AG04450 (cell line): ENCODE data around the gene TBX3. TPM values are rescaled to one million over a fixed set of nuclear protein-coding genes. Genes with fewer than 3 reads are reported as not detected.

Experiments
- CTCF ChIA-PET: fragments of 300-600, 350-600 bp; formaldehyde crosslinking; extraction: SDS; loops from one replicate; lab custom pipeline; 2022; ENCODE audit warnings: antibody characterized with exemption, inconsistent platforms; lab: Charles Lee
- POLR2A ChIA-PET: fragments of 350-600 bp; formaldehyde crosslinking; extraction: SDS; loops from one replicate; lab custom pipeline; 2021; ENCODE audit warnings: antibody characterized with exemption, inconsistent platforms; lab: Yijun Ruan, JAX
- DNase-seq: peaks from one replicate; pipeline ENCODE4 v3.0.0-alpha.2; 2011; ENCODE audit warnings: low read depth, low spot score
- H3K27ac ChIP-seq: one replicate; pipeline ENCODE4 v1.5.1; 2012; ENCODE audit warnings: low read depth, low read length, control low read depth
- H3K27me3 ChIP-seq: one replicate; pipeline ENCODE4 v1.6.0; 2012; ENCODE audit warnings: low read length; ENCODE audit not compliant: control insufficient read depth, insufficient read depth
- H3K4me3 ChIP-seq: 2 replicates; pipeline ENCODE4 v1.5.1; 2011; ENCODE audit warnings: mild to moderate bottlenecking, low read depth, low read length, control low read depth
- H3K9me3 ChIP-seq: 2 replicates; pipeline ENCODE4 v1.5.1; 2012; ENCODE audit warnings: low read length; ENCODE audit not compliant: control insufficient read depth, insufficient read depth
- CTCF ChIP-seq: IDR thresholded peaks from 2 replicates; pipeline ENCODE4 v1.5.1; 2011; ENCODE audit warnings: low read depth, low read length, control low read depth, inconsistent platforms
- polyA plus RNA-seq: library from polyadenylated mRNA; depleted of rRNA; stranded (reverse); fragments of >200 nt; gene quantifications from 2 replicates; pipeline ENCODE4 v1.2.3, GENCODE V29; 2011

The TBX3 gene
- polyA plus RNA-seq, 1 experiment, result 54.8 TPM

DNA sequence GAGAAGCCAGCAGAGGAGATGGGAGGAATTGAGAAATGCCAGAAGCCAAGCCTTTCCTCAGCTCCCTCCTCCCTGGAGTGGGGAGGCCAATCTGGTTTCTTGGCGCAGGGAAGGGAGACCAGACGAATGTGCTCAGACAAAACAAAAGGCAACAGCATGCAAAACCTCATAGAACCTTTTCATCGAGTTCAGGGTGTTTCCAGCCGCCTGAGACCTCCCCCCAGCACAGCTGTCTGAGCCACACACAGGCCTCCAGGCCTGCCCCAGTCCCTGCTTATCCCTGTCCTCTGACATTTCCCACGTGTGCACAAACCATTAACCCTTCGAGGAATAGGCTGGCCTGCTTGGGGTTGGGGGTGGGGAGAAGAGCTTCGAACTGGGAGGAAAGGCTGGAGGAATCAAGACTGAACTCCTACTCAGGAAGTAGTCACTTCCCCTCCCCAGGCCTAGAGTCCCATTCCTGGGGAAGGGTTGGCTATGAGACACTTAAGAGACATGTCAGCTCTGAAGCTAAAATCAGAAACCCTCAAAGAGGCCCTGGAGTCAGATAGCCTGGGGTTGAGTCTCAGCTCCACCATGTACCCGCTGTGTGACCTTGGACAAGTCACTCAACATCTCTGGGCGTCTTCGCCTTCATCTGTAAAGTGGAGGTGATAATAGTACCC lies 10.7 kb downstream of the TBX3 start:
- Histone ChIP-seq H3K27me3 (no peaks in the 10 kb centered on the region), H3K4me3 (peak overlapping the region; percentile 59), H3K9me3 (no peaks in the 10 kb centered on the region; the same call in 1 of the 2 replicates), H3K27ac (peak overlapping the region; percentile 93)
- TF ChIP-seq CTCF, result no peak
- ChIA-PET POLR2A (interaction anchor here (0.5 to 6.6 kb wide), 10 partner anchors 11 to 1603 kb away, joined by 3 to 138 read pairs (median 5); partner anchors contain the start of gene TBX3), CTCF (interaction anchor here (0.6 to 3.1 kb wide), 7 partner anchors 11 to 1244 kb away, joined by 3 to 9 read pairs (median 3); no protein-coding TSS in a partner anchor)
- peak; percentile 87 for DNase-seq

GRCh38 chr12:114672817-114673168 lies 11.2 kb downstream of the TBX3 start:
- DNase-seq, result no peak
- H3K27me3 ChIP-seq, result no peaks in the 10 kb centered on the region
- ChIA-PET CTCF (interaction anchor here (1.1 to 3.1 kb wide), 5 partner anchors 10 to 692 kb away, joined by 3 to 9 read pairs (median 4); no protein-coding TSS in a partner anchor), POLR2A (interaction anchor here (0.6 to 6.6 kb wide), 8 partner anchors 8 to 681 kb away, joined by 3 to 138 read pairs (median 5); partner anchors contain the start of gene TBX3)
- TF ChIP-seq CTCF, result no peak
- H3K27ac ChIP-seq, result peak overlapping the region; percentile 93
- peak overlapping the region; percentile 59 for H3K4me3 ChIP-seq
- H3K9me3 ChIP-seq, result no peaks in the 10 kb centered on the region; the same call in 1 of the 2 replicates

DNA sequence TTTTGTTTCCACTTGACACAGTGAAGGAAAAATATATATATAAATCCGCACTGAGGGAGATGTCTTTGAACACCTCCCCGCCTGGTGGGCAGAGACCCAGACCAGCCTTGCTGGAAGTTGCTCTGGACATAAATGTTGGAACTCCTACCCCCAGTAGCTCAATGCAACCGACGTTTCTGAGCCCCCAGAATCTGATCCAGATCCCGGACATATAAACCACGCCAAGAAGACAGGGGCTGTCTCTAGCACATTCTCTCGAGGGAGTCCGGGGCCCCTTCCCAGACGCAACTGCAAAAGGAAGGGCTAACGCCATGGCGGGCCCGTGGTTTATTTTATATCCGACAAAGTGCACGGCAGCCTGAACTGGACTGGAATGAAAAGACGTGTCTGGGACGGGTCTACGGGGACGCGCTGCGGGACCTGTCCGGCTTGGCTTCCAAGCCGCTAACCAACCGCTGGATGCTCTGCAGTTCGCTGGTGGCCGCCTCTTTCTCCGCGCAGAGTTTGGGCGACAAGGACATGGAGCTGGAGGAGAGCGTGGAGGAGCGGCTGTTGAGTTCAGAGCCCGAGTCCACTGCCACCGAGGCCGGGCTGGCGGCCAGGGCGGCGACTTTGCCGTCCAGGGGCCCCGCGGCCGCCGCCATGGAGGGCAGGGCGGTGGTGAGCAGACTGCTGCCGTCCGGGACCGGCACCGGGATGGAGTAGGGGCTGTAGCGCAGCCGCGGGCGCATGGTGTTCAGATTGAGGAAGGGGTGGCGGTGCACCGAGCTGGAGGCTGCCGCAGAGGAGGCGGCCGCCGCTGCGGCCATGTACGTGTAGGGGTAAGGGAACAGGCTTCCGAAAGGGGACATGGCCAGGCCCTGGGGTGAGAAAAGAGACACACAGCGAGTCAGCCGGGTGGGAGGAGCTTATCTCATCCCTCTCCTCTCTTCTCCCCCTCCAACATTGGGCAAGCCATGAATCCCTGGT lies 12.2 kb downstream of the TBX3 start:
- no peak for DNase-seq
- Histone ChIP-seq H3K9me3 (peaks cover 6% of the 10 kb centered on the region; the same call in 1 of the 2 replicates), H3K4me3 (peak overlapping the region; percentile 59), H3K27ac (peak overlapping the region; percentile 81), H3K27me3 (no peaks in the 10 kb centered on the region)
- ChIA-PET POLR2A (interaction anchor here (0.6 to 6.6 kb wide), 4 partner anchors 9 to 324 kb away, joined by 3 to 138 read pairs (median 6); partner anchors contain the start of gene TBX3), CTCF (interaction anchor here (0.6 to 3.3 kb wide), 8 partner anchors 9 to 1068 kb away, joined by 3 to 12 read pairs (median 4); partner anchors contain the start of gene TBX3)
- TF ChIP-seq CTCF, result no peak

DNA sequence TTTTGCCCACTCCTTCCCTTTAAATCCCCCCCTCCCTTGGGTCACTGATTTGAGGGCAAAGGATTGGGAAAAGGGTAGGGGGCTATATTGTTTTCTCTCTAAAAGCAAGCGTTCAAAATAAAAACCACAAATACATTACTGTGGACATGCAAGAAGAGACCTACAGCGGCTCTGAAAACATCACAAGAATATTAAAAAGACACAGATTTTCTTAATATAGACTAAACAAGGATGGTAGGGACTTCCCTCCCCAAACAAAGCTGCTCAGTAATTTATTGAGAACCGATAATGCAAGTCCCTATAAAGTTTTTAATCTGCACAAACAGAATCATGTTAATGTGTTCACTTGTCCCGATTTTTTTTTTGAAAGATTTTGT lies 12.9 kb downstream of the TBX3 start:
- ChIA-PET CTCF (interaction anchor here (0.9 to 3.3 kb wide), 5 partner anchors 8 to 496 kb away, joined by 3 to 12 read pairs (median 4); partner anchors contain the start of gene TBX3), POLR2A (interaction anchor here (1.5 to 6.6 kb wide), 3 partner anchors 10 to 76 kb away, joined by 7 to 138 read pairs (median 8); partner anchors contain the start of gene TBX3)
- Histone ChIP-seq H3K4me3 (peak overlapping the region; percentile 59), H3K27me3 (no peaks in the 10 kb centered on the region), H3K9me3 (peaks cover 8% of the 10 kb centered on the region; the same call in 1 of the 2 replicates), H3K27ac (peak overlapping the region; percentile 81)
- no peak for TF ChIP-seq CTCF
- DNase-seq, result no peak
